A549 treated with AZD9567 at 1 μM for 4 hours (cell line): ENCODE results near the gene PSMD1. TPM values are rescaled to one million over a fixed set of nuclear protein-coding genes. Genes with fewer than 3 reads are reported as not detected.

ENCODE experiments used
- total RNA-seq: library from RNA; stranded (reverse); fragments of 200-300 nt; extraction: Qiagen RNA extraction; gene quantifications from 5 replicates; pipeline ENCODE4 v1.2.3, GENCODE V29; 2022; ENCODE audit not compliant: insufficient read depth

The PSMD1 gene
- total RNA-seq, result 102 to 115 TPM (median 107 TPM) in 5 replicates

DNA sequence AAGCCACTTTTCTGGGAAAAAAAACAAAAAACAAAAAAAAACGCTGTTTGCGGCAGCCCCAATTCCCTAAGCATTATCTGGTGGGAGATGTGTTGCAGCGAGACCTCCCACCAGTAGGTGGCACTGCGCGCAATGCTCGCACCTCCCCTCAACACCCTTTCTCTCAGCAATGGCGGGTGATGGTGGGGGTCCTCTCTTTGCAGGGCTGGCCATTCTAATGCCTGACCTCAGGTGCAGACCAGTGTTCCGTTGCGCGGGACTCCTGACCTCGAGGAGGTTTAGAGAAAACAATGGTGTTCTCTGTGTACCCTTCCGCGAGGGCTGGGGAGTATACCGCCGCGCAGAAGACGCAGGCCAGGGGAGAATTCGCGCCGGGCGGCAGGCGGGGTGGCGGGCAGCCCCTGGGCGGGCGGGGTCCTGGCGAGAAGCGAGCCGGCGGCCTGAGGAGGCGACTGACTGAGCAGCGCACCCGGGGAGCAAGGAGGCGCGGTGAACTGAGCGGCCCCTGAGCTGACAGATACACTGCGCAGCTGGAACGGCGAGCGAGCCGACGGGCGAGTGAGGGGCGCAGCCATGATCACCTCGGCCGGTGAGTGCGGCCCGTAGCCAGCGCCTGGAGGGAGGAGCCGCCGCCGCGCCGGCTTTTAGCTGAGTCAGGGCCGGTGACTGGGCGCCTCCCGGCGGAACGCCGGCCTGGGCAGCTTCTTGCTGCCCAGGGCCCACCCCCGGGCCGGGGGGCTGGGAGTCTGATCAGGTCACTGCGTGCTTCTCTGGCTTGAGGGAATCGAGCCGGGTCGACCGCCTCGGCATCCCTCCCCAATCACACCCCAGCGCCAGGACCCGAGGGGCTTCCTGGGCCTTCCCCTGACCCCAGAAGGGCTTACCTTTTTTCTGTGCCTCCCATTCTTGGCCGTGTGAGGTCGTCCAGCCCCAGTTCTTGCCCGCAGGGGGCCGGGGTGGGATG is at the start of gene PSMD1:
TSS of gene PSMD1 (plus strand) at position 415 of the 964 bp plus-strand sequence. CDS start at position 574, 159 bp downstream.

DNA sequence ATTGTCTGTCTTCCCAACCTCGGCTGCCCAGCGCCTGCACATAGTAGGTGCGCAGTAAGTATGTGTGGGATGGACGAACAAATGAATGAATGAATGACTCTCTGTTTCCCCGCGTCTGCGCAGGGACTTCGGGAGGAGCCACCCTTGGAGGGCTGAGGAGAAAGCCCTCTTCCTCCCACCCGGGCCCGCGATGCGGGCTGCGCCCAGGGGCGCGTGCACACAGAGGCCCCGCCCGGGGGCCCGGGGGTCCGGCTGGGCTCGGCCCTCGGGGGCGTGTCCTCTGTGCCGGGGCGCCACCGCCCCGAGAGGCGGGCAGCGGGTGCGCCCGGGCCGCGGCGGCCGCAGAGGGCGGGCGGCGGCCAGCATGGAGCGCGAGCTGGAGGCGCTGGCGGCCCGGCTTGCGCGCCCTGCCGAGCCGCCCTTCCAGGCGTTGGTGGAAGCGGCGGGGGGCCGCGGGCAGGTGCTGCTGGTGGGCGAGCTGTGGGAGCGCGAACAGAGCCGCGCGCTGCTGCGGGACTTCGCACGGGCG is 19.4 kb upstream of the PSMD1 start, which contains the start of gene C2orf72:
TSS of gene C2orf72 (plus strand) at position 322 of the 529 bp plus-strand sequence. CDS start at position 365, 43 bp downstream.

DNA sequence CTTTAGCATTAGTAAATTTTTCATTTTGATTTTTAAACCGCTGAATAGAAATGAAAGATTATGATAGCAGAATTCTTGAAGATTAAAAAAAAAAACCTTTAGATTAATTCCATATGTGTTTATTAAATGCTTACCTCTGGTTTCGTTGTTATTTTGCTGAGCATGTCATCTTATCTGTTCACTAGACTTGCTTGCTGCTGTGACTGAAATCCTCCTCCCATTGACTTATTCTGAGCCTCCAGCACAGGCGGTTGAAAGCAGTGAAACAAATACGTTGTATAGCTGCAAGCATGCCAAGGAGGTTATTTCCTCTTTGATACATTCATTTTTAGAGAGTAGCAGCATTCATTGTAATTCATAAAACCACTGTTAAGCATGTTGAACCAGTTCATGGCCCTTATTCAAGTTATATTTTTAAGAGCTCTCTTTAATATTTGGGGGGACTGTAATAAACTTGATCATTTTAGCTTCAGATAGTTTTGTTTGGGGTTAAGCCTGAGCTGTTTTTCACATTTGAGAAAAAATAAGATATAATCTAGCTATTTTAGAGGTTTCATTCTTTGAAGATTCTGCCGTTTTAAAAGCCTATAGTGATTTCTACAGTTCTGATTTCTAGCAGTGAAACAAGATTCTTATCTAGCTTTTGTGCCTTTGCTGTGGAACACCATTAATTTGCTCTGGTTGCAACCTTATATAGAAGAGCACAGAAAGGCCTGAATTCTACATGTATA is 68.3 kb downstream of the PSMD1 start, which contains the start of gene HTR2B:
TSS of gene HTR2B (minus strand) at position 205 of the 731 bp plus-strand sequence. CDS start 1,278 bp downstream, outside the sequence.

DNA sequence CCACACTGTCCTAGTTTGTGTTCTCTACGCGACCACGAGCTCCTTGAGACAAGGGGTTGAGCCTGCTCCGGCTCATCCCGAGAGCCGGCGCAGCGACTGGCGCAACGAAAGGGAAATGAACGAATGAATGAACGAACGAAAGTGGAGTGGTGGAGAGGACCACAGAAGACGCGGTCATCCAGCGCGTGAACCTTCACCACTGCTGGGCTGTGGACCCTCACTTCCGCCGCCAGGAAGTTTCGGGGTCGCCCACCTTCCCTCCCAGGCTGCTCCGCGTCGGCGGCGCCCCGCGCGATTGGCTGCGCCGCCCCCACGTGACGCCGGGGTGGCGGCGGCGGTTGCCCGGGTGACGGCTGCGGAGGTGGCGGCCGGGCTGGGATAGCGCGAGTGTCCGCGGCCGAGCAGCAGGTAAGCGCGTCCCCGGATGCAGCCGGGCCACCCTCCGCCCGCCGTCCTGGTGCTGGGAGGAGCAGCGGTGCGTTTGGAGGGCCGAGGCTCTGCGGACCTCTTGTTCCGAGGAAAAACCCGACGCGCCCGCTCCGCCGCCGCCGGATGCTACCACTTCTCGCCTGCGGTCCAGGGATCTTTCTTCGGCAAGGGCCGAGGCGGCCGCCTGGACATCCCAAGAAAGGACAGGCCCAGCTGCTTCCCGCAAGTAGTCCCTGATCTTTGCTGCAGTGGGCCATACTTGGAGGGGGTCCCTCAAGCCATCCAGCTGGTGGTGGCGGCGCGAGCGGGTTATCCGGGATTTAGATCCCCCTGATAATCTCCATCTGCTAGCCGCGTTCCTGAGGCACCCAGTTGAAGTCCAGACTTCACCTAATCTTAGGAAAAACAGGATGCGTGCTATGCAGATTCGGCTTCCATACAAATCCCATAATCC is 141.9 kb downstream of the PSMD1 start, which contains the start of gene ARMC9:
TSS of gene ARMC9 (plus strand) at position 341 of the 883 bp plus-strand sequence. CDS start 7,608 bp downstream, outside the sequence.

Other genes starting within 250 kb of the PSMD1 start
- 72.1 to 79.7 TPM (median 77.6 TPM) in 5 replicates for gene ITM2C, start 191.9 kb upstream of the PSMD1 start, total RNA-seq
- not detected in 5 replicates for gene GPR55, start 131.6 kb upstream of the PSMD1 start, total RNA-seq
- not detected in 5 replicates for gene SPATA3, start 60.7 kb upstream of the PSMD1 start, total RNA-seq
- gene C2orf72, start 19.3 kb upstream of the PSMD1 start, total RNA-seq, result 5.8 to 8.3 TPM (median 6.9 TPM) in 5 replicates
- not detected in 5 replicates for gene HTR2B, start 68.2 kb downstream of the PSMD1 start, total RNA-seq
- 11.9 to 15.5 TPM (median 14.4 TPM) in 5 replicates for gene ARMC9, start 141.8 kb downstream of the PSMD1 start, total RNA-seq